ENCODE results near the gene NYAP2.
A peak's percentile ranks its signal among the peaks of the same experiment; 100 is the strongest.

Gene NYAP2

DNA sequence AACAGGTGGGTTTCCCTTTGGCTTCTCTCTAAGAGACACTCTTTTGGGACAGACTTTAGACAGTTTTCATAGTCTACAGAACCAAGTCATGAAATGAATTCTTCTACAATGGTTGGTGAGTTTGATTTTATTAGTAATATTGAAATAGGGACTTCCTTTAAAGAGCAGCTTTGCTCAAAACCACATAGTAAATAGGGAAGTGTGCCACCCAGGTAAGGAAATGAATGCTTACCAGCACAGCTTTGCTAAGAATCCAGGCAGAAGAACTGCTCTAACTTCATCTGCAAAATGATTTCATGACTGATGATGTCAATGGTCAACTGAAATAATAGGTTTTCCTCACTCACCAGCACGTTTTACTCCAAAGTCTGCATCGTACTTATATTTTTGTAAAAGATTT is 89.2 kb downstream of the NYAP2 start:
- DNase-seq, result no peak

DNA sequence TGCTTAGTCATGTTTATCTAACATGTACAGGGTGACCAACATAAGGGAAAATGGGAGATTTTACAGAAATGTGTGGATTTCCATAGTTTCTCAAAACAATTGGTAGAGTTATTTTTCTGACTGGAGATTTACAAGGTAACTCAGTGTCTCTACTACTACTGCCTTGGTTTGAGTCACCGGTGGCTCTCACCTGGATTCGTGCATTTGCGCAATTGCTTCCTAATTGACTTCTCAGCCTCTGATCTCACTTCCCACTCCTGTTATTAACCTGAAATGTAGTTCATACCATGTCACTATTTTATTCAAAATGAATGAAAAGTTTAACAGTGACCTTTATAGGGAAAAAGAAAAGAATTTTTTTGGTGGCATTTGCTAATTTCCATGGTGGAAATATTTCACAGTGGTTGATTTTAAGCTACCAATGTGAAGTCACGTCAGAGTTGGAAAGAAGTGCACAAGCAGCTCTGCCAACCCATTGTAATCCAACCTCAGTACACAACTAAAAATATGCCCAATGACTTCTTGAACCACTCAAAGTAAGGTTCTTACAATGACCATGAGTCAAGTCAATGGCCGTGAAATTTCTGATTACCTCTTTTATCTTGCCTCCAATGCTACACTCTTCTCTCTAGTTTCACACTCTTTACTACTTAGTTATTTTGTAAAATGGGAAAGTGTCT is 94.0 kb downstream of the NYAP2 start:
- DNase-seq, result no peak

DNA sequence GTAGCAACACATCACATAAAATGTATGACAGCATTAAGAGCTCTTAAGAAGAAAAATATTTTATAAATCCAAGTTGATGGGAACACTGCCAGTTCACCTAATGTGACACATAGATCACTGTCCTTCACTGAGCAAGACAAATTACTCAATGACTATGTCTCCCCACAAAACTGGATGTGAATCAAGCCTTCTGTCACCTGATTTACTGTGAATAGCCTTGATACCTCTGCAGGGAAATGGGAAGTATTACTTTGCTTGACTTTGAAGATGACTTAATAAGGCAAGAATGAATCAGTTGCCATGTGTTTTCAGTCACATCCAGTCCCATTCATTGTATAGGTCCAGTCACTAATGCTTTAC is 94.6 kb downstream of the NYAP2 start:
- DNase-seq, result no peak

DNA sequence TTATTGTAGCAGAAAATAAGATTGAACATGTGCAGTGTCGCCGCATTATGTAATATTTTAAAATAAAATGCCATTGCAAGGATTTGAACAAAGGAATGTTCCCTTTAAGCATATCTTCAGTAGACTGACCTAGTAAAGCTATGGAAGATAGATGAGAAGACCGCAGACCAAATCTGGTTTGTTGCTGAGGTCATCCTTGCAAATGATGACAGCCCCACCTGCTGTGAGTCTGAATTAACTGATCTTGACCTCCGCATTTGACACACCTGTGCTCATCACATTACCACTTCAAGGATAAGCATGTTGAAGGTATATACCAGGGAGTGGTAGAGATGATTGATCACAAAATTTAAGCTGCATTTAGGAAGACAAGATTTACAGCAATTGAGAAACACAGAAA is 96.2 kb downstream of the NYAP2 start:
- DNase-seq, result no peak

DNA sequence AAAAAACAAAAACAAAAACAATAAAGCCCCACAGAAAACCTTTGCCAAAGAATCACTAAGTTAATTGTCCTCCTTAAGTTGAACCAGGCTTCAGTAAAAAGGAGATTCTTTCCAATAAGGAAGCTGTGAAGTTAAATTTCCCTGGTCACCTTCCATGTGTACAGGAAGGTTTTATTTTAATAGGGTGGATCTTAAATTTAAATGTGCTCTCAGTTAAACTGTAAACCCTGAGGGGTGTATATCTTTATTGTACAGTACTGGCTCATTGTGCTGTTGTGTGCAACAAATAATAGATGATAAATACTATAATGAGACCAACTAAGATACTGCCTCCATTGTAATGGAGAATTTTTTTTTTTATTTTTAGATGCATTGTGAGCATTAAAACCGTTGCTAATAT is 97.1 kb downstream of the NYAP2 start:
- no peak for DNase-seq

DNA sequence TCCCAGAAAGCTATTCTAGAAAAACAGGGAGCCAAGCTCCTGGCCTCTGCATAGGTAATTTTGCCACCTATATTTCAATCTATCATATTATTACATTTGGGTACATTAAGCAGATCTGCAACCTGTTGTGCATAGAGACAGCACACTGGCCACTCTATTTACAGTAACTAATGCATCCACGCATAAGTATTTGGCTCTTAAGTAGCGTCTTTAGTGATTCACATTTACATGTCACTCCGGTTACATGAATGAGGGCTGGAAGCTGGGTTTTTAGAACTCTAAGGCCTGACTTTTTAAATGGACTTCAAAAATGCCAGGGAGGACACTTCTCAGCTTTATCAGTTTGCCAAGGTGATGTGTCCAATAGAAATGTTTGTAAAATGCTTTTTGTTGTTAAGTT is 97.7 kb downstream of the NYAP2 start:
- DNase-seq, result no peak

DNA sequence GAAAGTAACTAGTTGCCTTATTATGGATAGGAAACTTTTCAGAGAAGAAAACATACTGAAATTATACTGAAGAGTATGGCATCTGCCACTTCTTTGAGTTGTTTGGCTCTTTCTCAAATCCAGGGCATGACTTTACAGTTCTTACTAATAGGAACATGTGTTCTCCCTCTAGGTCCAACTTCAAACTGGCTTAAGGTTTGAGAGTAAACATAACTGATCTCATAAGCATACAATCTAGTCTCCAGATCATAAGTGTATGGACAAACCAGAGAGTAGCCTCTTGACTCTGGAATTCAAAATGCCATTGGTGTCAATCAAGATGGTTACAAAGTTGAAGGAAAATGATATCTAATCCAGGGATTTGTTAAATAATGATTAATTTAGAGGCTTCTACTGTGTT is 101.5 kb downstream of the NYAP2 start:
- DNase-seq, result no peak

DNA sequence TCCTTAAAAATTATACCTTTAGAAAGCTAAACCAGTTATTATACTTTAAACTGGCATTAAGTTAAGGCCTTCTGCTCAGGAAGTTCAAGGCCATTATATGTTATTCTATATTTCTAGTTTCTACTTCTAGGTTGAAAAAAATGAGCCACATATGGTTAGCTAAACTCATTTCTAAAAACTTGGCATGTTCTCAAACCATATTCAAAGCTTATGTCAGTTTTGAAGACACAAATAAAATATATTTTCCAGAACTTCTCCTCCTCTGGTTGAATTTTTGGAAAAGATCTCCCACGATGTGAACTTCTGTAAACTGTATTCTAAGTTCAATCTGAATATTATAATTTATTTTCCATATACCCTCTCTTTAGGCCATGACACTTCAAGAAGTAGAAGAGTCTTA is 103.5 kb downstream of the NYAP2 start:
- peak; percentile 26 for DNase-seq

DNA sequence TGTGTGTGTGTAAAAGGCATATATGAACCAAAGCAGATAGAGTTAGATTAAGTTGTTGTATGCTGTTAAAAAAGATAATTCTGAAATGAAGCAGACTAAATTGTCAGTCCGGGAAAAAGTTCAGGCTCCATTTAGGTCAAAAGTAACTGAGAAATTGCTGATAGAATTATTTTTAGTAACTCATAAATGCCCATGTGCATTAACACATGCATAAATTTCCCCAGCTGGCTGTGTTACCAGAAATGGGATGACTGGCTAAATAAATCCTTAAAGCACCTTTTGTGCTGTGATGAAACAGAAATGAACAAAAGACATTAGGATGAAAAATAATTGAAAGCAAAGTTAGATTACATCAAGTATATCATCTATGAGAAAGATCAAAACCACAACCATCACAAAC is 111.3 kb downstream of the NYAP2 start:
- no peak for DNase-seq

DNA sequence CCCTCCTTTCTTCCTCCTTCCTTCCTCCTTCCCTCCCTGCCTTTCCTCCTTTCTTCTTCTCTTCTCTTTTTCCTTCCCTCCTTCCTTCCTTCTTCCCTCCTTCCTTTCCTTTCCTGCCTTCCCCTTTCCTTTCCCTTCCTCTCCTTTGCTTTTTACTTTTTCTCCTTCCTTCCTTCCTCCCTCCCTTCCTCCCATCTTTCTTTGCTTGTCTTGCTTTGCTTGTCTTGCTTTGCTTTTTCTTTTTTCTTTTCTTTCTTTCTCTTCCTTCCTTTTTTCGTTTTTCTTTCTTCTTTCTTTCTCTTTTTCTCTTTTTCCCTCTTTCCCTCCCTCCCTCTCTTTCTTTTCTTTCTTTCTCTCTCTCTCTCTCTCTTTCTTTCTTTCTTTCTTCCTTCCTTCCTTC is 113.0 kb downstream of the NYAP2 start:
- DNase-seq, result no peak

DNA sequence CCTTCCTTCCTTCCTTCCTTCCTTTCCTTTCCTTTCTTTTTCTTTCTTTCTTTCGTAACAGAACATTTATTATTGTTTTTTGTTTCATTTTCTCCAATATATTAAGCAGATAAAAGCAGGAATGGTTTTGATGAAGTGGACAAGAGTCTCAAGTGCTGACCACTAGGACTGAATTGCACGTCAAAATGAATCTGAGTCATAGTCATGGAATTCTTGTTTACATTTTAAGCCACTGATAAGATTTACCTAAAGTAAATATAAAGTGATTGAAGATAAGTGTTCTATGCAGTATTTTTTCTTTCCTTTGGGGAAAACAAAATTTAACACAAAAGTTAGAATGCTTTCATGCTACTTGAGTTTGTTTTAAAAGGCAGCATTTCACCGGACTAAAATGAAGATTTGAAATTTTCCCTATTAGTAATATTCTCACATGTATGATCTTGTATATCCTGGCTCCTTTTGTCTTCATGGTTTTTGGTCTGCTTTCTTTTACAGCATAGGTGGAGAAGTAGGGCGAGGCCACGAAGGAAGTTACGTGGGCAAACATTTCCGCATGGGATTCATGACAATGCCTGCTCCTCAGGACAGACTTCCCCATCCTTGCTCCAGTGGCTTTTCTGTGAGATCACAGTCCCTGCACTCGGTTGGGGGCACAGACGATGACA is 113.5 kb downstream of the NYAP2 start:
- no peak for DNase-seq

DNA sequence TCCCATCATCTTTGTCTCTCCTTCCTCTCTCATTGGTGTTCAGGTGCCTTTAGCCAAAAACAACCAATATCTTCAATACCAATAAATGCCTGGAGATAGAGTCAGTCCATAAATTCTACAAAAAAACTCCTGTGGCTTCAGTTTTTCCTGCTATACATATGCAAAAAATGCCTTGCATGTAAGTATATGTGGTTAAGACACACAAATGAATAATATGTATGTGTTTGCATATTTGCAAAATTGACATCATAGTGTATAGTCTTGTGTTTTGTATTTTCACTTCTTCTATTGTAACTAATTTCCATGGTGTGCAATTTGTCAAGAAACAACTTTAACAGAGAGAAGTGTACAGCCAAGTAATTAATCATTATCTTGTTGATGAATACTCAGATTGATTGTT is 115.5 kb downstream of the NYAP2 start:
- DNase-seq, result no peak

DNA sequence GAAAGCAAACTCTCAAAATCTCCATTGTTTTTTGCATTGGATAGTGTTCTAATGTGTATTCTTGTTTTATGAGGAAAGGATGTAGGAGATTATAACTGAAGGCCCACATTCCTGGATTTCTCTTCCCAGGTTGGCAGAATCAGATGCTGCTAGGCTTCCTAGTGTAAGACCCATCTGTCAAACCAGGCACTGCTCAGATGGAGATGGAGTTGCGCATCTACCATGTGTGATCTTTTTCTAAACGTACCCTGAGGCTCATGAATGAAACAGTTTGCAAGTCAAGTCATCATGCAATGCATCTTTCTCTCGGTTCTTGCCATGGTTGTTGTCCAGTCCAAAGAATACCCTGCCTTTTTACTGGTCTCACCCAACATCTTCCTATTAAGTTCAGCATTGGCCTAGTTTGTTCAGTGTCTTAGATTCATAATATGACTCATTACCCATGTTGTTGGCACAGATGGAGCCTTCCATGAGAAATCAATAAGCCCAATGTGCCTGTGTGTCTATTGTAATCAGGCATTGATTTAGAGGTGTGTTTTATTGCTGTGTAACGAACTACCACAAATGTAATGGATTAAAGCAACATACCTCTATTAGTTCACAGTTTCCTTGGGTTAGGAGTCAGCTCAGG is 127.4 kb downstream of the NYAP2 start:
- DNase-seq, result peak; percentile 53

DNA sequence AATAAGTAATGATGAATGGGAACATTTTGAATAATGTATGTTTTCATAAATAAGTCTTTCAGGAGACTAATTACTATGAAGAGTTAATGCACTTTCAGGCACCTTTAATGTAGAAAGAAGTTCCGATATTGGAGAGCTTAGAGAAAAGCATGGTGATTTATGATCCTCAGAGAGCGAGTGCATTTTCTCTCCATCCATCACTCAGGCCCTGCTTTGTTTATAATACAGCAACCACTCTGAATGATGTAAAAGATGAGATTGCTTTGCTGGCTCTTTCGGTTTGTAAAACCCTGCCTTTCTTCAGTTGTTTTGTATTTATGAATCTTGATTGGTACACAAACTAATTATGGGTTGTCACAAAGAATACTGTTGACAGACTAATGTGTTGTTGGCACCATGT is 132.0 kb downstream of the NYAP2 start:
- DNase-seq, result no peak

DNA sequence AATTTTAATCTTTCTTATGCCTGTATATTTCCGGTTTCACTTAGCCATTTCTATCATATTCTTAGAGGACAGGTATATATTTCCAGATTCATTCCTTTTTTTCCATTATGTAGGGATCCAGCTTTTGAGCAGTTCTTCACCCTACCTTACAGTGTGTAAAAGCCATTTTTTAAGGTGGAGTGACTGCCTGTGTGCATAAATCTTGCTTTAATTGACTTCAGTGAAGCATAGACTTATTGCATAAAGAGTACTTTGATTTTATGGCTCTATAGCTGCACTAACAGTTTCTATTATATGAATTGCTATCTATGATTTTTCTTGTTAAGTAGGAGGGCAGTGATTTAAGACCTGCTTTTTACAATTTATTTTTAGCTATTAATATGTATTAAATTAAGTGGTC is 132.6 kb downstream of the NYAP2 start:
- DNase-seq, result no peak

DNA sequence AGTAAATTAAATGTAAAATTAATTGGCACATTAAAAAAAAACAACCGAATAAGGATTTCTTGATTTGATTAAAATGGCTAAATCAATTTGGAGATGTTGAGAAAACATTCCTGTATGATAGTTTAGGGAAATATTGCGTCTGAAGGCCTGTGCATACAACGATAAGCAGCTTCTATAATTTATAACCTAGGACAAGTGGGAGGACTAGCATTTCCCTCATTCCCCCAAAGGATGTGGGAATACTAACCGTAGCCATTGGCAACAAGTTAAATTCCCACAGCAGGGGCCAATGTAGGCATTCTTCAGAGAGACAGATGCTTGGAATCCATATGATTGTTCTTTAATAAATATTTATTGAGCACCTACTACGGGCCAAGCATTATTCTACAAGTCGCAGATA is 134.5 kb downstream of the NYAP2 start:
- DNase-seq, result no peak

DNA sequence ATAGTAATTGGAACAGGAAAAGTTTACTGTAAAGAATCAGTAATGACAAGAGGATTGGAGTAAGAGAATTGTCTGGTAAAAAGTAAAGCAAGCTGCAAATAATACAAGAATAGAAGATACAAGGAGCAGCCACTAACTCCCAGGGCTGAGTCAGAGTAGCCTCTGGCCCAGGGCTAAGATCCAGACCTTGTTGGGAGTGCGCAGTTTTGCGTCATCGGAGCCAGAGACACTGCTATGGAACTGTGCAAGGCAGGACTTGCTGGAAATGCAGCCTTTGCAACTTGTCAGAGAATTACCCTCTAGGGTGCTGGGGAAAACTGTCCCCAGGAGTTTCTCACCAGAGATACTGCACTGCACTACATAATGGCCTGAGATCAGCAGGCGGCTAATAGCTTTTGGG is 135.2 kb downstream of the NYAP2 start:
- DNase-seq, result no peak

DNA sequence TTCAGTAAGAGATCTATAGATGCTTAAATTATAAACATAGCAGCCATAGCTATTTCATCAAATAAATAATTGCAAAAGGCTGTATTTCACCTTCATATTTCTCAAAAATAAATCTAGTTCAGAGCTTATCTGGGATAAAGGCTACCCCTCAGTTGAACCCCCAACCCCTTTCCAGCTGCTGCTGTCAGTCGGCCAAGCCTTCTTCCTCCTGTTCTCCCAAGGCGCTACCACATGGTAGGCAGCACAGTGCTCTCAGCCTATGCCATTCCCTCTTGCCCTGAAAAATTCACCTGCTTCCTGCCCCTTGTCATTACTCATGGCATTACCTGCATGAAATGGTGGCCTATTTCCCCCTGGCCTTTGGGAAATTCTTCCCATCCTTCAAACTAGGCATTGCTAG is 136.5 kb downstream of the NYAP2 start:
- no peak for DNase-seq

DNA sequence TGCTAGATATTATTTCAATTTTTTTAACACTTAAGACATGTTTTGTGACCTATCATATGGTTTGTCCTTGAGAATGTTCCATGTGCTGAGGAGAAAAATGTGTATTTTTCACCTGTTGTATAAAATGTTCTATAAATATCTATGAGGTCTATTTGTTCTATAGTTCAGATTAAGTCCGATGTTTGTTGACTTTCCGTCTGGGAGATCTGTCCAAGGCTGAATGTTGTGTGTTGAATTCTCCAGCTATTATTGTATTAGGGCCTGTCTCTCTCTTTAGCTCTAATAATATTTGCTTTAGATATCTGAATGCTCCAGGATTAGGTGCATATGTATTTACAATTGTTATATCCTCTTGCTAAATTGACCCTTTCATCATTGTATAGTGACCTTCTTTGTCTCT is 144.1 kb downstream of the NYAP2 start:
- DNase-seq, result no peak

DNA sequence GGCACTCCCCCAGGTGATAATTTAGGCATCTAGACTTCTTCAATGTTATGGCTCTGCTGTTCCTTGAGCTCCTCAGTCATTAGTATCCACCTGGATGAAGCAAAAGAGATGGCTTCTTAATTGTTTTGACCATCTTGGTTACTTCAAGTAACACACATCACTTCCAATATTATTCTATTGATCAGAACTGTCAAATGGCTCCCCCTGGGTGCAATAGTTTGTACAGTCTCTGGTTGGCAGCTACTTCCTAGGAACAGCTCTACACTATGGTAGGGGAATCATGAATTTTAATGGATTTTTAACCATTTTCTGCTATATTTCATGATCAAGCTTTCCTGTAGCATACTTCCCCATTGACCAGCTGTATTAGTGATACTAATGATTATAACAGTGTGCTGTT is 157.0 kb downstream of the NYAP2 start:
- no peak for DNase-seq

DNA sequence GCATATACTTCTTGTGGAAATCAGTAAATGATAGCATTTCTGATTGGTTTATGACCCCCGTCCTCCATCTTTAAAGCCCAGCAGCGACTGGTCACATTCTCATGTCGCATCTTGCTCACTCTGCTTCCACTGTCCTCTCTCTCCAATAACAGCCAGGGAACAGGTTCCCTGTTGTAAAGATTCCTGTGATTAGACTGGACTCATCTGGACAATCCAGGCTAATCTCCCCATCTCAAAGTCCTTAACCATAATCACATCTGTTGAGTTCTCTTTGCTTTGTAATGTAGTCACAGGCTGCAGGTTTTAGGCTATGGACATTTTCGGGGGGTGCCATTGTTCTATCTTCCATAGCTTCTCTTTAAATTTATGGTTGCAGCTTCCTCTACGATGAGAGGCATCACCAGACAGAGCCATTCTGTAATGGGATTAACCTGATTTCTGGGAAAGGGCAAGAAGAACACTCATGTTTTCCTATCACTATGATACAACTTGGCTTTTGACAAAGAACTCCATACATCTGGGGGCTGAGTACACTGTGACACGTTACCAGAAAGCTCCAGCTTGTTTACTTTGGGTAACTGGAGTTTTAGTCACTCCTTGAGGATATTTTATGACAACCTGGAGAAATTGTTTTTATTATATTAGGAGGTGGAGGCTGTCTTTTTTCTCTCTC is 159.0 kb downstream of the NYAP2 start:
- DNase-seq, result no peak

DNA sequence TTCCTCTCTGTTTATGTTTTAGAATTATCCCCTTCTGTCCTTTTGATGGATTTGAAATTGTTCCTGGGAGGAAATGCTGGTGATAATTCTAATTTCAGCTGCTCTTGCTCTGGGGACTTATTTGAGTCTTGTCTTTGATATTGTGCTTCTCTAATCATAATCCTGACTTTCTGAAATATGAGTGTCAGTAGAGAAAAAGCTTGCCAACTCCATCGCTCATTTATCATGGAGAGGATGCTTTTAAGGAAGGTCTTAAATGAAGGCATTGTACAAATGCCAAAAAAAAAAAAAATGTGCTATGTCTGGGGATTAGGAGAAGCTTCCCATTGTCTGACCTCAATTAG is 159.5 kb downstream of the NYAP2 start:
- DNase-seq, result no peak

DNA sequence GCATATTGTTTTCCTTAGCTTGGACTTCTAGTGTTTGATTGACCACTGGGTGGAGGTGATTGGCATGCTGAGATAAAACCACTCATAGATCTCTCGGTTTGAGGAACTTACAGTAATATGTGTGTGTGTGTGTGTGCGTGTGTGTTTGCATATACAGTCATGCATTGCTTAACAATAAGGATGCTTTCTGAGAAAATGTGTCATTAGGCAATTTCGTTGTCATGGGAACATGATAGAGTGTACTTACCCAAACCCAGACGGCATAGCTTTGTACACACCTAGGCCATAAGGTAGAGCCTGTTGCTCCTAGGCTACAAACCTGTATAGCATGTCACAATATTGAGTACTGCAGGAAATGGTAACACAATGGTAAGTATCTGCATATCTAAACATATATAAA is 167.3 kb downstream of the NYAP2 start:
- no peak for DNase-seq

DNA sequence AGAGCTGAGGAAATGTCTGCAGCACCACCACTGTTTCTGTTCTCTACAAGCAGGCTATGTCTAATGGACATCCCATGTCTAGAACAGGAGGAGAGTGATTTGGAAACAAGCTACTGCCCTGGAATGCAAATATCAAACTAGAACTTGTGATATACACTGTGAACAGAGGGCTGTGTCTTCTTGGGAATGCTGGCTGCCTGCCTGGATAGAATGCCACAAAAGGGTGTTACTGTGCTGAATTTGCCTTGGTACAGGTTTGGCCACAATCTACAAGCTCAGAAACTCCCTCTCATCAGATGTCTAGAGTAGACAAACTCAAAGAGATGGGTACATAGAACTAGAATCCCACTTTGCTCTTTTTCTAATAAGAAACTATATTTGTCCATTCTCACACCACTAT is 170.5 kb downstream of the NYAP2 start:
- DNase-seq, result no peak

Data from eye (tissue), 1 donor.